Activated T-helper 9 cell treated with anti-CD3 and anti-CD28 coated beads, Interleukin-2, amount 50 U/mL, for 16 hours (primary cell): ENCODE results near the gene DEFB132.
"Not testable (repeated sequence)": the region's sequence is repeated elsewhere in the genome, so short reads cannot be mapped to it uniquely, and the experiment has no call there.

Source experiments
- DNase-seq: peaks from one replicate; pipeline ENCODE4 v3.0.0-alpha.2; 2020; ENCODE audit warnings: low read depth

The DEFB132 gene

GRCh38 chr20:257419-257818, at the start of gene DEFB132:
Gene DEFB132, plus strand, starts transcription at chr20:257724. Its CDS starts 55 bp downstream, at chr20:257779.
- no peak for DNase-seq

GRCh38 chr20:208942-209566, 48.5 kb upstream of the DEFB132 start:
- no peak for DNase-seq

GRCh38 chr20:210809-211502, 46.6 kb upstream of the DEFB132 start:
- no peak for DNase-seq

- no peak for DNase-seq
Measured at GRCh38 chr20:214383-214782, 43.1 kb upstream of the DEFB132 start.

- no peak for DNase-seq
Measured at GRCh38 chr20:215796-216195, 41.7 kb upstream of the DEFB132 start.

GRCh38 chr20:217266-217665, 40.3 kb upstream of the DEFB132 start:
- DNase-seq = no peak

GRCh38 chr20:219290-220115, 38.0 kb upstream of the DEFB132 start:
- DNase-seq = no peak

- DNase-seq = no peak
Measured at GRCh38 chr20:221258-221830, 36.2 kb upstream of the DEFB132 start.

GRCh38 chr20:225879-226278, 31.6 kb upstream of the DEFB132 start:
- not testable (repeated sequence) for DNase-seq

- DNase-seq = no peak
Measured at GRCh38 chr20:226958-227357, 30.6 kb upstream of the DEFB132 start, which contains the start of gene DEFB129. Gene DEFB129, plus strand, starts transcription at chr20:227258. Its CDS starts 31 bp downstream, at chr20:227289.

GRCh38 chr20:227439-228105, 30.0 kb upstream of the DEFB132 start:
- DNase-seq = no peak

GRCh38 chr20:235891-236290, 21.6 kb upstream of the DEFB132 start:
- no peak for DNase-seq

GRCh38 chr20:237489-237888, 20.0 kb upstream of the DEFB132 start:
- no peak for DNase-seq

GRCh38 chr20:237929-238328, 19.6 kb upstream of the DEFB132 start:
- DNase-seq = no peak

GRCh38 chr20:242905-243304, 14.6 kb upstream of the DEFB132 start:
- DNase-seq = no peak

GRCh38 chr20:251354-251753, 6.2 kb upstream of the DEFB132 start:
- no peak for DNase-seq

GRCh38 chr20:252801-253200, 4.7 kb upstream of the DEFB132 start:
- DNase-seq = no peak

GRCh38 chr20:253447-253846, 4.1 kb upstream of the DEFB132 start:
- not testable (repeated sequence) for DNase-seq

- no peak for DNase-seq
Measured at GRCh38 chr20:258269-258858, 840 bp downstream of the DEFB132 start.

GRCh38 chr20:258963-259362, 1.4 kb downstream of the DEFB132 start:
- DNase-seq = no peak

- no peak for DNase-seq
Measured at GRCh38 chr20:259981-260380, 2.5 kb downstream of the DEFB132 start.

- no peak for DNase-seq
Measured at GRCh38 chr20:263701-264100, 6.2 kb downstream of the DEFB132 start.
